Suprapubic skin (tissue), 4 donors: ENCODE results near the gene TNNI3K. TPM values are rescaled to one million over a fixed set of nuclear protein-coding genes. Genes with fewer than 3 reads are reported as not detected.

Source experiments
- DNase-seq, 2 donors: peaks; one replicate each; pipeline ENCODE4 v3.0.0-alpha.2; 2019; ENCODE audit warnings: low spot score in 2 of 2
- H3K27ac ChIP-seq: fragments of 200-600 bp; sonication (generic); one replicate; pipeline ENCODE4 v1.5.1; 2019
- H3K27me3 ChIP-seq: fragments of 200-600 bp; sonication (generic); one replicate; pipeline ENCODE4 v1.5.1; 2019
- H3K36me3 ChIP-seq: fragments of 200-600 bp; sonication (generic); one replicate; pipeline ENCODE4 v1.5.1; 2019
- H3K4me1 ChIP-seq: fragments of 200-600 bp; sonication (generic); one replicate; pipeline ENCODE4 v1.5.1; 2019
- H3K4me3 ChIP-seq: fragments of 200-600 bp; sonication (generic); one replicate; pipeline ENCODE4 v1.5.1; 2019; ENCODE audit warnings: mild to moderate bottlenecking
- H3K9me3 ChIP-seq: fragments of 200-600 bp; sonication (generic); one replicate; pipeline ENCODE4 v1.5.1; 2019
- CTCF ChIP-seq, 2 donors: fragments of 200-600 bp in 1 of 2; fragments of 450-650 bp in 1 of 2; sonication (generic) in 1 of 2; IDR thresholded peaks; one replicate each; pipeline ENCODE4 v1.5.1; 2016 to 2019; ENCODE audit warnings: antibody characterized with exemption in 2 of 2, mild to moderate bottlenecking in 1 of 2, moderate library complexity in 1 of 2
- EP300 ChIP-seq: sonication (generic); formaldehyde crosslinking; IDR thresholded peaks from one replicate; pipeline ENCODE4 v1.6.1; 2017; ENCODE audit warnings: antibody characterized with exemption
- POLR2A ChIP-seq, 2 donors: fragments of 450-650 bp; IDR thresholded peaks; one replicate each; pipeline ENCODE4 v1.6.1; 2017; ENCODE audit warnings: antibody characterized with exemption in 2 of 2, mild to moderate bottlenecking in 2 of 2, moderate library complexity in 2 of 2
- POLR2AphosphoS5 ChIP-seq, 3 donors: sonication (generic); formaldehyde crosslinking; IDR thresholded peaks; one replicate each; pipeline ENCODE4 v1.6.1; 2017; ENCODE audit warnings: antibody characterized with exemption in 3 of 3
- WGBS: methylation state at CpG from one replicate; pipeline ENCODE4 v1.1.5; 2018; 5-methylcytosine and 5-hydroxymethylcytosine counted together
- total RNA-seq, 4 donors: library from RNA; depleted of rRNA; stranded (reverse); fragments of >200 nt; gene quantifications; one replicate each; pipeline ENCODE4 v1.1.0, GENCODE V29; 2016

Gene TNNI3K
- total RNA-seq, 4 donors from 2014 or later, result 0.76 to 3.2 (median 1.1) TPM; not detected in 1

DNA sequence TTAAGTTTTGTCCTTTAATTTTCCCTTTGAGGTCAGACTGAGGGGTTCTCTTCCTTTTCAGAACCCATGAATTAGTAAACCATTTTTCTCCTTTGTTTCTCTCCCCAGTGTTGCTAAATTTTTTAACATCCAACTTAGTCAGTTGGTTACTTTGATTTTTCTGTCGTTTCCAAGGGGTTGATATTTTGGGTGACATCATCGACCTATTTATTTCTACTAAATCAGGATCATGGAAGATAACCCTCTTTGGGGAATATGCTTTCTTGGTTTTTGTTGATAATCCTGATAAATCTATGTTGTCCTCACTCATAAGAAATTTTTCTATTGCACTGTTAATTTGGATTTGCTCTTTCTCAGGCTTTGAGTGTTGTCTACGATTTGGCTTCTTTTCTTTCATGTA, 236.3 kb downstream of the TNNI3K start:
- Histone ChIP-seq H3K9me3 (no peaks in the 10 kb centered on the region), H3K4me3 (no peak overlapping the region), H3K36me3 (no peaks in the 10 kb centered on the region), H3K27ac (no peak overlapping the region), H3K4me1 (no peaks in the 10 kb centered on the region), H3K27me3 (no peaks in the 10 kb centered on the region)
- no peak for TF ChIP-seq EP300
- no peak for TF ChIP-seq POLR2AphosphoS5 (IDR thresholded peaks at IDR 0.05)
- no peak for DNase-seq
- 72% methylated on average over 3 of the region's 3 CpGs for WGBS

DNA sequence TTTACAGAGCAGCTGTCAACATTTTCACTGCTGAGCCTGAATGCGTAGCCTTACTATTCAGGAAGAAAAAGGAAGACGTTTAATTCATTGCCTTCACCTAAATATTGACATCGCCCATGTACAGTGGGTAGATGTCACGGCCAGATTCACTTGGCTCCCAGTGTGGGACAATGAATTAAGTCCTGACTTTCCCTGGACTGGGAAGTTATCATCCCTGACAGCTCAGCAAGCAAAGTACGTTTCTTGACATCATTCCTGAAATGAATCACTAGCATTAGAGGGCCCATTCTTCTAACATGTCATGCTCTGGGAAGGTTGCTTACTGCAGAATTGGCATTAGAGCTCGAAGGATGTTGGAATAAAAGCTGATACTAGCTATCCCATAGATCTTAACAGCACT, 239.4 kb downstream of the TNNI3K start:
- Histone ChIP-seq H3K9me3 (no peaks in the 10 kb centered on the region), H3K4me1 (no peaks in the 10 kb centered on the region), H3K36me3 (no peaks in the 10 kb centered on the region), H3K27ac (no peak overlapping the region), H3K4me3 (no peak overlapping the region), H3K27me3 (no peaks in the 10 kb centered on the region)
- TF ChIP-seq EP300, result no peak
- no peak for TF ChIP-seq POLR2AphosphoS5 (IDR thresholded peaks at IDR 0.05)
- no peak for TF ChIP-seq CTCF (IDR thresholded peaks at IDR 0.05)
- no peak for TF ChIP-seq POLR2A (IDR thresholded peaks at IDR 0.05)
- no peak for DNase-seq
- 73% methylated on average over 6 of the region's 6 CpGs for WGBS

DNA sequence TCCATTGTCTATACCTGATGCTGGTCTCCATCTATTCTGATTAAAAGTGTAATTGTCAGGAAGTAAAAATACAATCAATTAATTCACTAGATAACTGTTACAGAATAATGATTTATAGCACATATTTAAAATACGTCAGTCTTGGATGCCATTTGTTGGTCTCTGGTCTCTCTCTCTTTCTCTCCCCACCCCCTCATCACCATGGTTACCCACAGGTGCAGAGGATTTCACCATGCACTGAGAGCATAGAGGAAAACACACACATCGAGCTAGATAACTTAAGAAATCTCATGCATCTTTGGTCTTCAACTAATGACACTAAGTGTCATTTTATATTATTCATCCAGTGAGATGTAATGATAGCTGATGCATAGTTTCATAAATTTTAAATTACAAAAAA, 243.8 kb downstream of the TNNI3K start:
- Histone ChIP-seq H3K27me3 (no peaks in the 10 kb centered on the region), H3K27ac (no peak overlapping the region), H3K4me1 (no peaks in the 10 kb centered on the region), H3K9me3 (no peaks in the 10 kb centered on the region), H3K4me3 (no peak overlapping the region), H3K36me3 (no peaks in the 10 kb centered on the region)
- TF ChIP-seq EP300, result no peak
- no peak for TF ChIP-seq POLR2A (IDR thresholded peaks at IDR 0.05)
- TF ChIP-seq POLR2AphosphoS5 (IDR thresholded peaks at IDR 0.05), result no peak
- no peak for TF ChIP-seq CTCF (IDR thresholded peaks at IDR 0.05)
- no peak for DNase-seq
- WGBS, result 67% methylated on average over 2 of the region's 2 CpGs

DNA sequence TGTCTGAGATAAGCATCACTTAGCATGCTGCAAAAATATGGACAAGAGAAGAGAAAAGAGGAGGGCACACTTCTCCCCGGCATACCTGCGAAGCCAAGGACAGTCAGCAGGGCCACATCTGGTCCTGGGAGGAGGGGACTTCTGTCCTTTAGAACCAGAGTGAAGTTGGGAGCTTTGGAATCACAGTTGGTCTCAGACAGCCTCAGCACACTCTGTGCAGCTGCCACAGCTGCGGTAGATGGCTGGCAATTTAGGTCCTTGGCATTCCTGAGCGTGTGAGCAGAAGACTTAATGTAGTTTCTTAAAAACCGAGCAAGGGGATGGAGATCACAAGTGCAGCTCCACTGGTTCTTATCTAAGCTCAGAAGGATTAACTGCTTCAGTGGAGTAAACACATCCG, 244.9 kb downstream of the TNNI3K start:
- TF ChIP-seq POLR2A (IDR thresholded peaks at IDR 0.05), result no peak
- no peak for TF ChIP-seq CTCF (IDR thresholded peaks at IDR 0.05)
- TF ChIP-seq EP300, result no peak
- no peak for TF ChIP-seq POLR2AphosphoS5 (IDR thresholded peaks at IDR 0.05)
- no peaks in the 10 kb centered on the region for H3K9me3 ChIP-seq
- no peaks in the 10 kb centered on the region for H3K36me3 ChIP-seq
- 87% methylated on average over 6 of the region's 6 CpGs for WGBS
- H3K4me3 ChIP-seq, result no peak overlapping the region
- no peak overlapping the region for H3K27ac ChIP-seq
- DNase-seq, result no peak
- H3K4me1 ChIP-seq, result no peaks in the 10 kb centered on the region
- no peaks in the 10 kb centered on the region for H3K27me3 ChIP-seq

DNA sequence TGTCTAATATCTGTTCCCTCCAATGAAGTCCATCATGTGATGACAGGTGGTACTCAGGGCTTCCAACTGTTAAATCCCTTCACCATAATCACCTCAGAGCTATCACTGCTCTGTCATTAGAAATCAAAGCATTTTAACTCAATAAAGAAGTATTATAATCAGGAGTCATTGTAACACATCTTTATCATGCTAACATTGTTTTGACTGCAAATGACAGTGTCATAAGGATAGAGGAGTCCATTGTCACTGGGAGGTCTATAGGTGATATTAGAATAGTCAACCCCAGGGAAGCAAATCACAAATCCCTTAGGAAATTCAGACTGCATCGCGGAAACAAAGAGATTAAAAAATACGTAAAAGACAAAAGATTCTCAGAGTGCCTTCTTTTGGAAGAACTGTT, 246.4 kb downstream of the TNNI3K start:
- WGBS, result 83% methylated on average over 3 of the region's 3 CpGs
- H3K9me3 ChIP-seq, result no peaks in the 10 kb centered on the region
- H3K27me3 ChIP-seq, result no peaks in the 10 kb centered on the region
- no peak for TF ChIP-seq CTCF (IDR thresholded peaks at IDR 0.05)
- TF ChIP-seq POLR2AphosphoS5 (IDR thresholded peaks at IDR 0.05), result no peak
- TF ChIP-seq POLR2A (IDR thresholded peaks at IDR 0.05), result no peak
- no peak for TF ChIP-seq EP300
- no peak overlapping the region for H3K4me3 ChIP-seq
- H3K4me1 ChIP-seq, result no peaks in the 10 kb centered on the region
- no peak for DNase-seq
- H3K36me3 ChIP-seq, result no peaks in the 10 kb centered on the region
- H3K27ac ChIP-seq, result no peak overlapping the region

GRCh38 chr1:74485622-74486021, 250.4 kb downstream of the TNNI3K start:
- 72% methylated on average over 3 of the region's 3 CpGs for WGBS
- Histone ChIP-seq H3K4me1 (no peaks in the 10 kb centered on the region), H3K9me3 (no peaks in the 10 kb centered on the region), H3K27ac (no peak overlapping the region), H3K4me3 (no peak overlapping the region), H3K36me3 (no peaks in the 10 kb centered on the region), H3K27me3 (no peaks in the 10 kb centered on the region)
- no peak for DNase-seq
- TF ChIP-seq EP300, result no peak
- no peak for TF ChIP-seq CTCF (IDR thresholded peaks at IDR 0.05)
- TF ChIP-seq POLR2A (IDR thresholded peaks at IDR 0.05), result no peak
- TF ChIP-seq POLR2AphosphoS5 (IDR thresholded peaks at IDR 0.05), result no peak
